ENCODE measurements around the gene MAP2K7.
"Not testable (repeated sequence)": the region's sequence is repeated elsewhere in the genome, so short reads cannot be mapped to it uniquely, and the experiment has no call there.

The MAP2K7 gene

DNA sequence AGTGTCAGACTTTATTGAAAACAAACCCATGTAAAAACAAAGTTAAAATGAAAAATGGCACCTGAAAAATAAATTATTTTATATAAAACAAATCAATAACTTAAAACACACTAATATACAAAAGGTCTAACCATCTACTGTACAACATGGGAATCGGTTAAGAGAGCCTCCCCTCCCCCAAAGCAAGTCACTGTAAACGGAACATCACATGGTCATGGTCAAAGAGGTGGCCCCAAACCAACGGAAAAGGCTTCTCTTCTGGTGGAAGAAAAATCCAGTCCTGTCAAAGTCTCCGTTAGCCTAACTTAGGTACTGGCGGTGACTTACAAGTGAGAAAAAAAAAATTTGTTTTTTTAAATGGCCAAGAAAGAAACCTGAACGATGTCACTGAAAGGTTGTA, 55.5 kb downstream of the MAP2K7 start:
- DNase-seq (ENCODE audit: extremely low read depth in 1 of 2, low read depth in 1 of 2) = no peak

DNA sequence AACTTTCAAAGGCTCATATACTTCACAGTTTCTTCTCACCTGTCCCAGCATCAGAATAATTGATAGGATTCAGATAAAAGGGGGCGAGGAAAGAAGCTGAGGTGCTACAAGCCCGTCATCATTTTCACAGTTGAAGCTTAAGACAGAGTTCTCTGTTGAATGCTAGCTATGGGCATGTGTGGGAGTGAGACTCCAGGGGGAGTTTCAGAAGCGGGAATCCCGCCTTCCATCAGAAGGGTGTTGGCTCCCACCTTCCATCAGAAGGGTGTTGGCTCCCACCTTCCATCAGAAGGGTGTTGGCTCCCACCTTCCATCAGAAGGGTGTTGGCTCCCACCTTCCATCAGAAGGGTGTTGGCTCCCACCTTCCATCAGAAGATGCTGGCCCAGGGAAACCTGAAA, 57.4 kb downstream of the MAP2K7 start:
- not testable (repeated sequence) for DNase-seq (ENCODE audit: extremely low read depth in 1 of 2, low read depth in 1 of 2)

DNA sequence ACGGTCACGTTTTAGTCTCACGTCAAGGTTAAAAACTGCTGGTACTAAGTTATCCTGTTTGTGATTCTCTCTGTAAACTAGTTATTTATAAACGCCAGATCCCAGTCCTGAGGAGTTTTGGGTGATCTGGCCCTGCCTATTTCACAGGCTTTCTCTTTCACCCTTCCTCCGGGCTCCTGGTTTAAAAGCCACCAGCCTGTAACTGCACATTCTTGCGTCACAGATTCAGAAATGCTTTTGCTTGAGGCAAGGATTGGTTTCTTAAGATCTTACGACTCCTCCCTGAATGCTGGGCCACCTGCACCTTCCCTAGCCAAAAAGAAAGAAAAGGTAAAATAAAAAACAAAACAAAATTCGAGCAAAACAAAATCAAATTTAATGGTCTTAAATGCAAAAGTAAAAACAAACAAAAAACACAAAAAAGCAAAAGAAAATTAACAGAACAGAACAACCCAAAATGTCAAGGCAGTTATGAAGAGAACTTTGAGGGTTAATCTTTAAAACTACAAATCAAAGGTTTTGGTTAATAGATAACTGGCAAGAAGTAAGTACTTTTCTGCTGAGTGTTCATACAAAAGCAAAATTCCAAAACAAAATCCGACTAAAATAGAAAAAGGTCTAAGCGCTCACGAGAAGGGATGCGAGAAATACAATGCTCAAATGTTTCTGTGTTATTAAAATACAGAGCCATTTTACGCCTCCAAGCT, 58.4 kb downstream of the MAP2K7 start:
- no peak for DNase-seq (ENCODE audit: extremely low read depth in 1 of 2, low read depth in 1 of 2)

DNA sequence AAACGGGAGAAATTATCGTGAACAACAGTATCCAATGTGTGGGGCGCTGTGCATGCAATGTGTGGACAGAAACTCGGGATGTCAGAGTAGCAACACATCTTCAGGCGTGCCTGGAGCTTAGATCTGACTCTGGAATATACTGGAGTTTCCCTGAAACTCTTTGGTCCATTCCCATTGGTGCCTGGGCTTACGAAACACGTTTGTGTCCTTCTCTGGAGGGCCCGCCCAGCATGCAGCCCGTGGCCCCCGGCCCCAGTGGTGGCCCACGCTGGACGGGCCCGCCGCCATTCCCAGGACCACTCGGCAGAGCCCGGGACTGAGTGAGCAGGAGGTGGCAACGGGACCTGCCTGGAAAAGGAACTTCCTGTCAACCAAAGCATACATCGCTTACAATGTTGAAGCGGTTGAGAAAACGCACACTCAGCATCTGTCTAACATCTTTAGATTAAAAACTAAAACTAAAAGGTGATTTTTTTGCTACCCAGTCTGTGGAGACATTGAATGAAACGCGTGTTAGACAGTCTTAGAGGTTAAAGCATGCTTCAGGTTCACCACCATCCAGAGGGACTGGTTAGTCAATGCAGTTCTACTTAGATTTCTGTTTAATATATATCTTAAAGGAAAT, 59.1 kb downstream of the MAP2K7 start:
- DNase-seq (ENCODE audit: extremely low read depth in 1 of 2, low read depth in 1 of 2) = no peak

DNA sequence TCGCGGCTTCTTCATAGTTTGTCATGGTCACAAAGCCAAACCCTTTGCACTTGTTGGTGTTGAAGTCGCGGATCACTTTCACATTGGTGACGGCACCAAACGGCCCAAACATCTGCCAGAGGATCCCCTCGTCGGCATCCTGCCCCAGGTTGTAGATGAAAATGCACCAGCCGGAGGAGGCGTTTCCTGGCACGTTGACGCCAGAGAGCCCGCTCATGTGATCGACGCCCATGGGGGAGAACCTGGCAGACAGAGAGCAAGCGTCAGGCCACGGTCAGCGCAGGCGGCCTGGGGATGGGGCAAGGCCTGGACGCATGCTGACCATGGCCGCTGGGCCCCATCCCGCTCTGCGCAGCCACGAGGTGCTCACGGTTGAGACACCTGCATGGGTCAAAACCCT, 59.9 kb downstream of the MAP2K7 start:
- no peak for DNase-seq (ENCODE audit: extremely low read depth in 1 of 2, low read depth in 1 of 2)
